ENCODE data around the gene HTATSF1.
A peak's percentile ranks its signal among the peaks of the same experiment; 100 is the strongest.

Gene HTATSF1

DNA sequence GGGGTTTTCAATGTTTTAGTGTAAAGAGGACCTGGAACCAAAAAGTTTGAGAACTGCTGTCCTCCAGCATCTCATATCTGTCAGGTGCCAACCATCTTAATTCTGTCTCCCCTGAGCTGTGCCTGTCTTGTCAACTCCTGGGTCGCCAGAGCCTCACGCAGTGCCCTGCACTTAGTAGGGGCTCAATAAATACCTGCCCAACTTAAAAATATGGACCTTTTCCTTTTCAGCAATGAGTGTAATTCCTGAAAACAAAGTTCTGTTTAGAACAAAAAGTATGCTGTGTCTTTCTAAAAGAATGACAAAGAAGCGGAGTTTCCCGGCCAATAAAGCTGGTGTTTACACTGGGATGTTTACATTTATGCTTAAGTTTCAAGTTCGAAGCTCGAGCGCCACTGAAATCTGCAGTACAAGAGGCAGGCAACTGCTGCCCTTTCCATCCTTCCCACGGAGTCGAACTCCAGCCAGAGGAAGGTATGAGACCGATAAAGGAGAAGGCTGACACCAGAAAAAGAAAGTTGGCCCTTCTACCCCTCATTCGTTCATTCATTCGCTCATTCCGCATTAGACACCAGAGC lies 1.1 kb upstream of the HTATSF1 start:
- DNase-seq (ENCODE audit: low read depth, low spot score) = no peak

GRCh38 chrX:136496764-136497555 lies 432 bp upstream of the HTATSF1 start:
- peak; percentile 73 for DNase-seq (ENCODE audit: low read depth, low spot score)

DNA sequence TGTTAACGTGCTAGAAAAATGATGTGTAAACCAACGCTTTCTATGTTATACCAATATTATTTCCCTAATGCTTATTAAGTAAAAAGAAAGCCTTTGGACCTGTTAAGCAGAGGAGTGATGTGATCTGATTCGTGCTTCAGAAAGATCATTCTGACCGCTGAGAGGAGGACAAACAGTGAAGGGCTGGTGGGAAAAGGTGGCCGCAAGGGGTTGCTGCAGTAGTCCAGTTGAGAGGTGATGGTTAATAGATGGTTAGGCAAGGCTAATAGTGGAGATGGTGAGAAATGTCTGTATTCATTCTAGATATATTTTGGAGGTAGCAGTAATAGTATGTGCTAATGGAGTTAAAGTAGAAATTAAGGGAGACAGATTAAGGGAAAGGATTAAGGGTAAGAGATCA lies 21.7 kb downstream of the HTATSF1 start:
- no peak for DNase-seq (ENCODE audit: low read depth, low spot score)

- DNase-seq (ENCODE audit: low read depth, low spot score) = no peak
Measured at GRCh38 chrX:136523770-136524169, 26.4 kb downstream of the HTATSF1 start.

DNA sequence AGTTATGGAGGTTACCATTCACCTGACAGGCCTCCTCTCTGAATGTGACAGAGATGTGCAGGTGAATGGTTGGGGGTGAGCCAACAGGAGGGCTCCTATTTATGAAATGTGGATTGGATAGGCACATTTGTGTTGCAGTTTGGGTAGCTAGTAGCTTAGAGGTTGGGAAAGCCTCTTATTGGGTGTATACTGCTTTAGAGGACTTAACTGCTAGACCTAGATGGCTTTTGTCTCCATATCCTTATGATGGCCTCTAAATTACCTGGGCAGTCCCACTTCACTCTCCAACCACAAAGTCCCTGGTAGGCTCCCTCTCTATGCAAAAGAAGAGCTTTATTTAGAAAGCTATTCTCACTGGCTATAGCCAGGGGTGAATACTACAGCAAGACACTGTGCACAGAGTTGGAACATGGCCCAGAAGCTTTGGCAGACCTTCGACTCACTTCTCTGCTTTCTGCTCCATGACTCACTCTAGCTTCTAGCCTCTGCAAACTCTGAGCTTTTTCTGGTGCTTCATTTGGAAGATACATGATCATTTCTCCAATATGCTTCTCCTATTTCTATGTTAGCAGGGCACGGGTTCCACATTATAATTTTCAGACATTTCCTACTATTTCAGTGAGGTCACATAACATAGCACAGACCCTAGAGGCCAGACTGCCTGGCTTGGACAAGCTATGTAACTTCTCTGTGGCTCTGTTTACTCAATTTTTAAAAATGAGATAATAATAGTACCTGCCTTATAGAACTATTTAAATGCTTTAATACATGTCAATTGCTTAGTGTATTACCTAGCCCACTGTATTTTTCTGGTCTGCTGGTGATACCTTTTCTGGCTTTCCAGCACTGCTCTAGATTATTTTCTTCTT lies 28.6 kb downstream of the HTATSF1 start:
- no peak for DNase-seq (ENCODE audit: low read depth, low spot score)

DNA sequence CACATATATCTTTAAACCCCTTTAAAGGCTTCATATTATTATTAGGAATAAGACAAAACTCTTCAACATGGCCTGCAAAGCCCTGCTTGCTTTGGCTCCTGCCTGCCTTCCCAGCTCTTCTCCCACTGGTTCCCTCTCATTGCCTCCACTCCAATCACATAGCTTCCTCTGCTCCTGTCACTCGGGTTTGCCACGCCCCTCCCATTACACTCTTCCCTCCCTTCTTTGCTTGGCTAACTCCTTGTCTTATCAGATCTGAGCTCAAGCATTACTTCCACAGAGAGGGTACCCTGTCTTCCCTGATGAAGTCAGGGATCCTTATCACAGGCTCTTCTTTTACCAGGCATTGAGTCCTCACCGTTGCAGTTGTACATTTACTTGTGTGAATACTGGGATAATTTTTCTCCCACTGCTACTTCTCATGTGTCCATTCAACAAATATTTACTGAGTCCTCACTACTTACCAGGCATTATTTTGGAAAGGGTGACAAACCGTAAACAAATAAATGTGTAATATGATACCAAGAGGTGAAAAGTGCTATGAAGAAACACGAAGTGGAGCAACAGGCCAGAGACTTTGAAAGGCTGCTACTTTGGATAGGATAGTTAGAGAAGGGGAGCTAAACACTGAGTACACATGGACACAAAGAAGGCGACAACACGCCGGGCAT lies 31.4 kb downstream of the HTATSF1 start:
- no peak for DNase-seq (ENCODE audit: low read depth, low spot score)

- no peak for DNase-seq (ENCODE audit: low read depth, low spot score)
Measured at GRCh38 chrX:136529795-136530194, 32.4 kb downstream of the HTATSF1 start.

GRCh38 chrX:136531951-136532350 lies 34.6 kb downstream of the HTATSF1 start, which contains the start of gene VGLL1:
Gene VGLL1 (plus strand): TSS chrX:136532215. CDS start chrX:136536021, 3,806 bp downstream.
- DNase-seq (ENCODE audit: low read depth, low spot score) = no peak

- DNase-seq (ENCODE audit: low read depth, low spot score) = no peak
Measured at GRCh38 chrX:136534131-136534530, 36.7 kb downstream of the HTATSF1 start.

DNA sequence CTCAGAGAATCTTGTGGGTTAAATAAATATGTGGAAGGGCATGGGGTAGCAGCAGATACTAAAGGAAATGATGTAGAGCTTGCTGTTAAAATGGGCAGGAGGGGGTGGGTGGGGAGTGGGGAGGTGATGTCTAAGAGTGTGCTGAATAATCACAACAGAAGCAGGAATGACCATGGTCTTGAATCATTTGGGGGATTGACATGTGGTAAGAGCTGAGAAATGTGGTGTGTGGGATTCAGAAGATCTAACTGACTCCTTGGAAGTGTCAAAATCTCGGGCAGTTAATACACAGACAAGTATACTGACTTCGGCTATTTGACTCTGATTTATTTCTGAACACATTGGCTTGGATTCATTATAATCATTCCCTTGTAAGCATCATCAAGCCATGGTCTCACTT lies 41.4 kb downstream of the HTATSF1 start:
- DNase-seq (ENCODE audit: low read depth, low spot score) = no peak

- DNase-seq (ENCODE audit: low read depth, low spot score) = no peak
Measured at GRCh38 chrX:136540226-136540625, 42.8 kb downstream of the HTATSF1 start.

DNA sequence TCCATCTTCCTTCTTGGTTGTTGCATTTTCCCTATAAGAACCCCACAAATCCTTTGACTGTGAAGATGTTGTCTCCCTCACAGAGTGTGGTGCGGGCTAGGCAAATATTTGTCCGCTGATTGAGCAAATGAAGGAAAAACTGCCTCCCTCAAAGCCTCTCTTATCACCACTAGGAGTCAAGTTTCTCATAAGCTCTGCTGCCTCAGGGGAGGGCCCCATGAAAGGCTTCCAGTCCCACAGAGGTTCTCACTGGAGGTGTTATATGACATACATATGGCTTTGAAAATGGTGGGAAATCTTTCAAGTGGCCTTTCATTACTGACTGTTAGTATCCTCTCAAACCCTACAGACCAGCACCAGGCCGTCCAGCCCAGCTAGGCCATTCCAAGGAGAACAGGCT lies 43.9 kb downstream of the HTATSF1 start:
- no peak for DNase-seq (ENCODE audit: low read depth, low spot score)

DNA sequence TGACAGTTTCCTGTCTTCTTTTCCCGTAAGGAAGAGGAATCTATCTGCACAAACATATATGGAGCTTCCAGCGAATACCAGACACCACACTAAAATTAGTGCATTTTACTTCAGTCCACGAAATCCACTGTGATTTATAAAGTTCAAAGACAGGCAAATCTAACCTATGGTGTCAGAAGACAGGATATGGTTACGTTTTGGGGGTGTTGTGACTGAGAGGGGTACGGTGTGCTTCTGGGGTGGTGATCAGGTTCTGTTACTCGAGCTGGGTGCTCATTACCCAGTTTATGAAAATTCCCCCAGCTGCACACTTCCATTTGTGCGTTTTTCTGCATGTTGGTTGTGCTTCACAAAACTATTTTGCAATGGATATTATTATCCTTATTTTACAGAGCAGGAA lies 44.9 kb downstream of the HTATSF1 start:
- DNase-seq (ENCODE audit: low read depth, low spot score) = no peak

DNA sequence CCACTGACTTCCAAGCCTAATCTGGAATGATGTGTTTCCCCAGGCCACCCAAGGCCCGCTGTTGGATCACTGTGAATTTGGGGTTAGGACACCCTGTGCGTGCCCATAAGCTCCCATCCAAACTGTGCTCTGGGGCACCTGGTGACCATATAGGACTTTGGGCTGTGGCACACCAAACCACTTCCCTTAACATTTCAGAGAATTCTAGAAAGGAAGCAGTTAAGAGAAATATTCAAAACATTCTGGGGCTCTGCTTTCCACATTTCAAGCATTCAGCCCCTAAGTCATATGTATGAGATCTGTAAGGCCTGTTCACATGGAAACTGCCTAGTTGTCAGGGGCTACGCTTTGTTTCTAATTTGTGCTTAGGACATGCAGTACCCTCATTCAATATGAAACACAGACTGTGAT lies 49.0 kb downstream of the HTATSF1 start:
- DNase-seq (ENCODE audit: low read depth, low spot score) = no peak

DNA sequence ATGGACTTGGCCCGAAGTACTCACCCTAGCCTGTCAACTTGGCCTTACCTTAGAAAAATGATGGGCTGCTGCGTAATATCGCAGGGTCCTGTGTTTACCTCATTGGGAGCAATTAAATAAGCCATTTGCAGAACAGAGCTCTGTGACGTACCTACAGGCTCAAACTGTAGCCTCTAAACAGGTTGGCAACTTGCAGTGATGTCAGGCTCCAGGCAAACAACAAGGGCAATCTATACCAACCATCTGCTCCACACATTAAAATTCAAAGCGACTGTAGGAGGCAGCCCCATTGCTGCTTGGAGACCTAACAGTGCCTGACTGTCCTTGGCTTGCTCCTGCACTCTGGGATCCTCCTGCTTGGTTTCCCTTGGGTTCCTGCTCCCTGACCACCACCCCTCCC lies 51.8 kb downstream of the HTATSF1 start:
- DNase-seq (ENCODE audit: low read depth, low spot score) = no peak

DNA sequence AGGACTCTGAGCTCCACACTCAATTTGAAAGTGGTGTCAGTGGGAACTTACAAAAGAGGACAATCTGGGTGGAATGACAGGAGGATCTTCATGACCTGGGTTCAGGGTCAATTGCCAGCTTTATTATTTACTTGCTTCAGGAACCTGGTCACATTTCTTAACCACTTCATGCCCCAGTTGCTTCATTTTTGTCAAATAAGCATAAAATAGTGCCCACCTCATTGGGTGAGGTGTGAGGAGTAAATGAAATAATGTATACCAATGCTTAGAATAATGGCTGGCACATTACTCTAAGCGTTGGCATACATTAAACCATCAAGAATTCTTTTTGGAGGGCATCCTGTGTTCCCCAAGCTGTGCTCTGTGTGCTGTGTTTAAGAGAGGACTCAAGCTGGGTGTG lies 54.0 kb downstream of the HTATSF1 start:
- DNase-seq (ENCODE audit: low read depth, low spot score) = no peak

DNA sequence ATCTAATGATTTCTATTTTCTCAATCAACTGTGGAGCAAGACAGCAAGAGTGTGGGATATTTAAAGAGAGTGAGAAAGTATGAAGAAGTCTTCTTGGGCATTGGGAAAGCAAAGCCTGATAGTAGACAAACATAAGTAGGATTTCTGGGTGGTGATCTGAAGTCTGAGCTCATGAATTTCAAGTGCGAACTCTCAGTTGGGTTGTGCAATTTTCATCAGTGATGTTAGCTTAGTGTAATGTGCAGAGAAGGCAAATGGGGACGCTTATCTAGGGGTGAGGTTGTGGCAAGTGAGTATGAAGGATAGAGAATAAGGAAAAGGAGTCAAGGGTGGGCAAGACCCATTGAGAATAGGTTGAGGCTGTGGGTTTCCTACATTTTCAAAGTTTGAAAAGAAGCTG lies 58.3 kb downstream of the HTATSF1 start:
- no peak for DNase-seq (ENCODE audit: low read depth, low spot score)
